ENCODE results near the gene RPS6KA2.

- TF ChIP-seq EZH2 (IDR thresholded peaks at IDR 0.05; ENCODE audit: insufficient read depth, poor library complexity, severe bottlenecking) (no peak), EZH2phosphoT487 (IDR thresholded peaks at IDR 0.05; ENCODE audit: insufficient read depth, low read depth) (no peak)
Observed at GRCh38 chr6:166366921-166367320, 260.1 kb downstream of the RPS6KA2 start.

All from GM23248 (cell line).